Measurements from ENCODE around the gene NDUFAF2.
"Not testable (repeated sequence)": the region's sequence is repeated elsewhere in the genome, so short reads cannot be mapped to it uniquely, and the experiment has no call there.

The NDUFAF2 gene, protein sequence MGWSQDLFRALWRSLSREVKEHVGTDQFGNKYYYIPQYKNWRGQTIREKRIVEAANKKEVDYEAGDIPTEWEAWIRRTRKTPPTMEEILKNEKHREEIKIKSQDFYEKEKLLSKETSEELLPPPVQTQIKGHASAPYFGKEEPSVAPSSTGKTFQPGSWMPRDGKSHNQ

DNA sequence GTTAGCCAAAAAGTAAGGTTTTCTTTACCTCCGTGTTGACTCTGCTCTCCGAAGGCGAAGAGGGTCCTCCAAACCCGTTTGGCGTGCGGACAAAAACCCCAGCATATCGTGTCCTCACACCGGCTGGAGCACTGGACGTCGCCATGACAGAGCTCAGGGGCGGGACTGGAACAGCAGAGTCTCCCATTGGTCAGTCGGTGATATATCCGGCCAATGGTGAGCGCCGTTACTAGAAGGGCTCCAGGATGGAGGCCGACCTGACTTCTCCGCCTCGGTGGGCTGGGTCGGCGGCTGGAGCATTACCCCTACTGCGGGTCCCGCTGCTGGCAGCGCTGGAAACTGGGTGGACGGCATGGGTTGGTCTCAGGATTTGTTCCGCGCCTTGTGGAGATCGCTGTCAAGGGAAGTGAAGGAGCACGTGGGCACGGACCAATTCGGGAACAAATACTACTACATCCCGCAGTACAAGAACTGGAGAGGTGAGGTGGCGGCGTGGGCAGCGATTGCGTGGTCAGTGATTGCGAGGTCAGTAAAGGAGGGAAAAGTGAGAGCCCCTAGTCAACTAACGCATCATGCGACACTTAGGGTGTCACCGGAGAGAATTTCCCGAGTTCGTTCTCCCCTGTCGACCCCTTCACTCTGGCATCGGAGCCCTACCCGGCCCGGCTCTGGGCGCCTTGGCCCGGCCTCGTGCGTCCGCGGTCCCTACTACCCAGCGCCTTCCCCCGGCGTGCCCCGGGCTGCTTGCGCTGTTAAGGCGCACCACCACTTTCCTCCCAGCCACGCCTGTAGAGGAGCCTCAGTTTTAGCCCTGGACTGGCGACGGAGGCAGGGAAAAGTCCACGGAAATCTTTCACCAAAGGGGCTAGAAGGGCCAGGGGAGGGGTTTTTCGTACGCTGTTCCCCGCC, at the start of gene NDUFAF2, which contains the start of gene ERCC8:
Gene NDUFAF2 (plus strand): TSS at position 302 of the 909 bp plus-strand sequence. CDS start 51 bp downstream, at position 353.
Gene ERCC8 (minus strand): TSS at position 167 of the 909 bp plus-strand sequence. CDS start 62 bp downstream, at position 105.
- peak; percentile 62 to 79 for DNase-seq (ENCODE audit: low read depth in 2 of 2, low spot score in 1 of 2)

DNA sequence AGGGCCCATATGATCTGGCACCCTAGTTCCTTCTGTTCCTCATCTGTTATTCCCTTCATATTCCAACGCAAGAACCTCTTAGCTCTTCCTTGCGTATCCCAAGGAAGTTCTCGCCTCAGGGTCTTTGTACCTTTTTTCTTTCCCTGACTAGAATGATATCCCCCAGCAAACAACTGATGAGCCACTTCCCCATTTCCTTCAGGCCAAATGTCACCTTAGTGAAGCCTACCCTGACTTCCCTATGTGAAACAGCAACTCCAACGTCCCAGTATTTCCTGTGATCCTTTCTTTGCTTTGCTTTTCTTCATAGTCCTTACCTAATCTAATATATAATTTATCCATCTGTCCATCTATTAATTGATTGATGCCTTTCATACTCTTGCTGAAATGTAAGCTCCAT, 48.0 kb upstream of the NDUFAF2 start:
- no peak for DNase-seq (ENCODE audit: low read depth in 2 of 2, low spot score in 1 of 2)

DNA sequence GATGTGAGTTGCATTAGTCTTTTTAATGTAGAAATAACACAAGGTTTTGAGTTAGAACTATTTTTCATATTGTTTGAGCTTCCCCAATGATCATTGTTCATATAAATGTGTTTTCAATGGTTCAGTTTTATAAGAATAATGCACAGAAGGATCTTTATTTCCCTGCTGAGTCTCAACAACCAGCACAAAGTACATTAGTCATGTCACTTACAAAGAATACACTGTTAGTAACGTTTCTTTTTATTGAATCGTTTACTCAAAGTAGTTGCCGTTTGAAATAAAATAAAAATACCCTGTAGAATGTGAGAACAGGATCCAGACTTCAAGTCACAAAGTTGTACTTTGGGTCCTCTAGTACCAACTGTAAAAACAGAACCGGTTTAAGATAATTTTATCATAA, 41.6 kb upstream of the NDUFAF2 start:
- no peak for DNase-seq (ENCODE audit: low read depth in 2 of 2, low spot score in 1 of 2)

DNA sequence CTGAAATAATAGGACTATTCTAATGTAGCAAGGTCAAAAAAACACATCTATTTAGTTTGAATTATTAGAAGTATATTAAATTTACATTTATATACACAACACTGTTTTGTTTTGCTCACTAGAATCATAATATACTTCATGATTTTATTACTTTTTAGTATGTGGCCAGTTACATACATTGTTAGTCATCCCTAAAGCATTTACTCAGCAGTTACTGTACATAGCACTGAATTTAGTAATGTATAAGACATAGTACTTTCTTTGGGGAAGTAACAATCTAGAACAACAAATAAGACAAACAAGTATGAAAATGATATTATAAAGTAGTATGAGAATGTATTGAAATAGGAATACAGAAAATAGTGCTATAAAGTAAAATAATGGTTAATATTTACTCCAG, 28.4 kb upstream of the NDUFAF2 start:
- no peak for DNase-seq (ENCODE audit: low read depth in 2 of 2, low spot score in 1 of 2)

DNA sequence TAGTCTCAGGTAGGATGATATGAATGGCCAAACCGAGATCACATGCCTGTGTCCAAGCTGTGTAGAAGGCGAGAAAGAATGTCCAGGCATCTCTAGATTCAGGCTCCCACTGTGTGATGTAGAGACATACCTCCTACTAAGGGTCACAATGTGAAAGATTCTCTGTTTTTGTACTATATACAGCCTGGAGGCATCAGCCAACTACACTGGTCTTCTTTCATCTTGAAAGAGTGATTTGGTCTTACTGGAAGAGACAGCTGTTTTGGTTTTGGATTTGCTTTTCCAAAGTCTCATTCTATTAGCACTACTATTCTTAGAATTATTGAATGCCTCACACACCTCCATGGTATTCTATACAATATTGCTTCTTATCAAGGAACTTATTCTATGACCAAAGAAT, 26.5 kb upstream of the NDUFAF2 start:
- DNase-seq (ENCODE audit: low read depth in 2 of 2, low spot score in 1 of 2) = no peak

DNA sequence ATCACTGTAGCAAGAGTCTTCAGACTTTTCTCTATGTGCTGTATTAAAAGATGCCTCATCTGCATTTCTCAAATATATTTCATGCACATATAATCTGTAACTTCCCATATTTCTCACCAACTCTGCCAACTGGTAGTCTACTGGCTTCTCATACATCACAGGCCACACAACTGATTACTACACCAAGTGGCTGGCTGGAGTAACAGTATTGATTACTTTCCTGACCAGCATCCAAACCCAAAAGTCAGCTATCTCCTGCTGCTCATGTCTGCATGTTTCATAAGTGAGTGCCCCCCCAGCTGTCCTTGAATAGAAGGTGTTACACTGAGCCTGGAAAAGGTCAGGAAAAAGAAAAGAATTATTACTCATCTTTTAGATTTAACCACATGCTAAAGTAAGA, 17.6 kb upstream of the NDUFAF2 start:
- no peak for DNase-seq (ENCODE audit: low read depth in 2 of 2, low spot score in 1 of 2)

DNA sequence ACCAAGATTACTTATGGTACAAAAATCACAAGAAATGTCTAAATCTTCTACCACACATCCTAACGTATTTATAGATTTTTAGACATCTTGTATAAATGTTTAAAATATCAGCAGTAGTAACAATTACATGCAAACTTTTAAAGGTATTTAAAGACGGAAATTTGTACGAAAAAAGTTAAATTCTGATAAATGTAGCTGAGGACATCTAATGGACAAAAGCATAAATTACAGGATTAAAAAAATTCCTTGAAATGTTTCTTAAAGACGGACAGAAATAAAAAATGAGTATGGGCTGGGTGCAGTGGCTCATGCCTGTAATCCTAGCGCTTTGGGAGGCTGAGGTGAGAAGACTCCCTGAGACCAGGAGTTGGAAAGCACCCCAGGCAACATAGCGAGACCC, 16.0 kb upstream of the NDUFAF2 start:
- DNase-seq (ENCODE audit: low read depth in 2 of 2, low spot score in 1 of 2) = no peak

DNA sequence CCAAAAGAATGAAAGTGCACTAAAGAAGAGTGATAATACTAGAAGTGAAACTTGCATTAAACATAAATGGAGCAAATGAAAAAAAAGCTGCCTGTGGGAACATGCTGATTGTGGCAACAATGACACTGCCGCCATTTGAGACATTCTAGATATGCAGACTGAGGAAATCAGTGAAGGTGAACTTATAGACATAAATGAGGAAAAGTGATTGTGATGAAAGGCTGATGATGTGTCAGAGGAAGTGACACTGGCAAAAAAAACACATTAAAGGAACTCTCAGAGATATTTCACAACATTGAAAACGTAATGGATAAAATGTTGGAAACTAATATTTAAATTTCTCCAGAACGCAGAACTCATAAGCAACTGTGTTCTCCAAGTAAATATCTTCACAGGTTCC, 1.4 kb upstream of the NDUFAF2 start:
- DNase-seq (ENCODE audit: low read depth in 2 of 2, low spot score in 1 of 2) = no peak

DNA sequence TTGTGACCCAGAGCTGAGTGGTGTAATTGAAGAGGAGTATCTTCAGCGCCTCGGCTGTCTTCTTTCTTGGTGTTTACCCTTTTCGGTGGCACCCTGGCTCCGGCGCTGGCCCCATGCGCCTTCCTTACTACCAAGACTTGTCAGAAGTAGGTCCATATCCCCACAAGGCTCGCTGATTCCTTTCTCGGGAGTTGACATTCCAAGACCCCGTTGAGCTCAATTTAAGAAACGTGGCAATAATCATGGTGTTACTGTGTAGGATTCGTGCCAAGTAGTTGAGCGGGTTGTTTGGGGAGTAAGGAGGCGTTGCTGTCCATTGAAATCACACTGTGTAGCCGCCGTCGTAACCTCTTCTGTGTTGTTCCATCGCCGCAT, 795 bp downstream of the NDUFAF2 start:
- DNase-seq (ENCODE audit: low read depth in 2 of 2, low spot score in 1 of 2) = peak in 1 of 2 donors; percentile 1

DNA sequence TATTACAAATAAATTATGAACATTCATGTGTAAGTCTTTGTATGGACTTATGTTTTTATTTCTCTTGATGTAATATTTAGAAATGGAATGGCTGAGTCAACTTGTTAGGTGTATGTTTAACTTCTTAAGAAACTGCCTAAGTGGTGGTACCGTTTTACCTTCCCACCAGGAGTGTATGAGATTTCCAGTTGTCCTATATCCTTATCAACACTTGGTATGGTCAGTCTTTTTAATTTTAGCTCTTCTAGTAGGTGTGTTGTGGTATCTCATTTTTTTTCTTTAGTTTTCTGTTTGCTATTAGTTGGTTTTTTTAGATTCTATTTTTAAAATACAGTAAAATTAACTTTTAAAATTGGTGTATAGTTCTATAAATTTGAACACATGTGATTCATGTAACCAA, 3.7 kb downstream of the NDUFAF2 start:
- DNase-seq (ENCODE audit: low read depth in 2 of 2, low spot score in 1 of 2) = no peak

DNA sequence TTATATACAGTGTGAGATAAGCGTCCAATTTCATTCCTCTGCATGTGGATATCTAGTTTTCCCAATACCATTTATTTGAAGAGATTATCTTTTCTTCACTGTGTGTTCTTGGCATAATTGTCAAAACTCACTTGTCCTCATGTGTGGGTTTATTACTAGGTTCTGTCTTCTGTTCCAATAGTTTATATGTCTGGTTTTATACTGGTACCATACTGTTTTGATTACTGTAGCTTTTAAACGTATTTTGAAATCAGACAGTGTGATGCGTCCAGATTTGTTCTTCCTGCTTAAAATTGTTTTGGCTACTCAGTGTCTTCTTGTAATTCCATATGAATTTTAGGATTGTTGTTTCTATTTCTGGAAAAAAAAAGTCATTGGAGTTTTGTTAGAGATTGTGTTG, 10.2 kb downstream of the NDUFAF2 start:
- DNase-seq (ENCODE audit: low read depth in 2 of 2, low spot score in 1 of 2) = no peak

DNA sequence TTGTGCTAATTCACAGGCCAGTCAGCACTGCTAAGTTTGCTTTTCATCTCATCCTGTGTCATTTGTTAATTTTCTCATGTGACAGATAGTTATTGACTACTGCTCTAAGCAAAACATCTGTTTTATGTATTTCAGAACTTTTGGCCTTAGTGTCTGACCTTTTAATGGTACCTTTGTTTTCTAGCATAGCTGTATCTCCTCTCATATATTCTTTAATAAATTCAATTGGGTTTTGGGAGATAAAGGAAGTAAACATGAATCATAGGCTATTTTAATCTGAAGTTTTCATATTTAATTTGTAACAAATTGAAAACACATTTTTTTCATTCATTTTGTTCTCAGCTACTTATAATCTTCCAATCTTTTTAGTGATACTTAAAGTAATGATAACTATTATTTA, 13.1 kb downstream of the NDUFAF2 start:
- DNase-seq (ENCODE audit: low read depth in 2 of 2, low spot score in 1 of 2) = no peak

DNA sequence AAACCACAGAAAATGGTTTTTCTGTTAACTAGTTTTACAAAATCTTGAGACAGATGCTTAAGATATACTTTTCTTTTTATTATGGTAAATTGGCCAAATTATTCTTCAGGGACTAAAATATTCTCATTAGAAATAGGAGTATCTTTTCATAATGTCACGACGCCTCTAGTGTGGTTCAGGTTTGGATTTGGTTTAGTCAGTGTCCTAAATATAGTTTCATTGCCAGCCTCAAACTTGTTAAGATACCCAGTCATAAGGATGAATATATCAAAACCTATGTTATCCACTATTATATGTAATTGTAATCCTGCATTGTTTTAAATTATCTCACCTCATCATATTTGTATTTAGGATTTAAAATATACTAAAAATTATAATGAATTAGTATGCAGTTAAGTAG, 13.7 kb downstream of the NDUFAF2 start:
- DNase-seq (ENCODE audit: low read depth in 2 of 2, low spot score in 1 of 2) = no peak

DNA sequence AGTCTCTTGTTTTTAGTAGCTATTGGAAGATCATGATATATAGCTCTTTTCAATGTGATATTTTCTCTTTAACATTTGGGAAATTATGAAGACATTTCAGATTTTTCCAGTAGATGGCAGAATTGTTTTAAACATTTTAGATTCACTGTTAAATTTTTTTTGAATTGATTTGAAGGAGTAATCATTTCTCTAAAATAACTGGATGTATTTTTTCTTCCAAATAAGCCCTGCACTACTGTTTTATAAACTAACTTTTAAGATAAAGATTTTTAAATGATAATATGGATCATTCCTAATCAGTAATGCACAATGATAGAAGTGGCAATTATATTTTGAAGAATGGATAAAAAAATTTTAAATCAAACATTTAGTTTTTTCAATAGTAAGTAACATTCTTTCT, 14.2 kb downstream of the NDUFAF2 start:
- no peak for DNase-seq (ENCODE audit: low read depth in 2 of 2, low spot score in 1 of 2)

DNA sequence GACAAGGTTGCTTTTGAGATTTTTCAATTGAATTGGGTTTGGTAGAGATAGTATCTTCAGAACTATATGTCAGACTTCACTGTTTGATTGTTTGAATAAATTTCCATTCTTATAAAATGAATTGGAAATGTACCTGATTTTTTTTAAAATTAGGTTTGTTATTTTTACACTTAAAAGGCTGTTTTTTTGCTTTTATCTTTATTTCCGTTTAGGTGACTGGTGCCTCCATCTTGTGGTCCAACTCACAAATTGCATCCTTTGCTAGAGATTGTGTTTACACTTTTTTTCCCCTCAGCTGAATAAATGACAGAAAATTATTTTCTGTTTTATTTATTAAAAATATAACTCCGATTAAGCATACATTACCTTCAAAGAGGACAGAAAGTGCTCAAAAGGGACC, 15.6 kb downstream of the NDUFAF2 start:
- DNase-seq (ENCODE audit: low read depth in 2 of 2, low spot score in 1 of 2) = no peak

DNA sequence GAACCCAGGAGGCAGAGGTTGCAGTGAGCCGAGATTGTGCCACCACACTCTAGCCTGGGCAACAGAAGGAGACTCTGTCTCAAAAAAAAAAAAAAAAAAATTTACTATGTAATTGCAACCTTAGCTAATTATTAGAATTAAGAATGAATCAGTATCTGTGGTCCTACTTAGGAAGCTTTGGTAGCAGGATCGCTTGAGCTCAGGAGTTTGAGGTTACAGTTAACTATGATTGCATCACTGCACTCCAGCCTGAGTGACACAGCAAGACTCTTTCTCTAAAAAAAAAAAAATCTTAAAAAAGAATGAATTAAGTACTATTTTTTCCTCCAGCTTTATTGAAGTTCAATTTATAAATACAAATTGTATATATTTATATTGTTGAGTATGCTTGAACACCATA, 16.7 kb downstream of the NDUFAF2 start:
- DNase-seq (ENCODE audit: low read depth in 2 of 2, low spot score in 1 of 2) = no peak

DNA sequence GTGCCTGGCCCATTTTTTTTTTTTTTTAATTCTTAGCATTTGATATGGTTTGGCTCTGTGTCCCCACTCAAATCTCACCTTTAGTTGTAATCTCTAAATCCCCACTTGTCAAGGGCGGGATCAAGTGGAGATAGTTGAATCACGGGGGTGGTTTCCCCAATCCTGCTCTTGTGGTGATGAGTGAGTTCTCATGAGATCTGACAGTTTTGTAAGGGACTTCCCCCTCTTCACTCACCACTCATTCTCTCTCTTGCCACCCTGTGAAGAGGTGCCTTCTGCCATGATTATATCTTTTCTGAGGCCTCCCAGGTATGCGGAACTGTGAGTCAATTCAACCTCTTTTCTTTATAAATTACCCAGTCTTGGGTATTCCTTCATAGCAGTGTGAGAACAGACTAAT, 27.2 kb downstream of the NDUFAF2 start:
- no peak for DNase-seq (ENCODE audit: low read depth in 2 of 2, low spot score in 1 of 2)

DNA sequence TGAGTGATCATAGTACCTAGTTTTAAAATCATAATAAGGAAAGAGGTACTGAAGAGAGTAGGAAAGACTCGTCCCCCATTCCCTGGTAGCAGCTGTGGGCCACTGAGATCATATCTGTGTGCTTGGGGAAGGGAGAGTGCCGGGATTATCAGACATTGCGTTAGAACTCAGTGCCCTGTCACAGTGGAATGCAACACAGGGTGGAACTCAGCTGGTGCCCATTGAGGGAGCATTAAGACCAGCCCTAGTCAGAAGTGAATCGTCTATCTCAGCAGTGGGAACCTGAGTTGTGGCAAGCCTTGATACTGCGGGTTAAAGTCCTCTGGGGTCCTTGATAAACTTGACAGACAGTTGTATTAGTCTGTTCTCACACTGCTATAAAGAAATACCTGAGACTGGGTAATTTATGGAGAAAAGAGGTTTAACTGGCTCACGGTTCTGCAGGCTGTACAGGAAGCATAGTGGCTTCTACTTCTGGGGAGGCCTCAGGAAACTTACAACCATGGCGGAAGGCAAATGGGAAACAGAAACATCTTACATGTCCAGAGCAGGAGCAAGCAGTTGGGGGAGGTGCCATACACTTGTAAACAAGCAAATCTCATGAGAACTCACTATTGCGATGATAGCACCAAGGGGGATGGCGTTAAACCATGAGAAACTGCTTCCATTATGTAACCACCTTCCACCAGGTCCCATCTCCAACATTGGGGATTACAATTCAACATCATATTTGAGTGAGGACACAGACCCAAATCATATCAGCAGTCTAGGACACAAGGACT, 33.1 kb downstream of the NDUFAF2 start:
- no peak for DNase-seq (ENCODE audit: low read depth in 2 of 2, low spot score in 1 of 2)

DNA sequence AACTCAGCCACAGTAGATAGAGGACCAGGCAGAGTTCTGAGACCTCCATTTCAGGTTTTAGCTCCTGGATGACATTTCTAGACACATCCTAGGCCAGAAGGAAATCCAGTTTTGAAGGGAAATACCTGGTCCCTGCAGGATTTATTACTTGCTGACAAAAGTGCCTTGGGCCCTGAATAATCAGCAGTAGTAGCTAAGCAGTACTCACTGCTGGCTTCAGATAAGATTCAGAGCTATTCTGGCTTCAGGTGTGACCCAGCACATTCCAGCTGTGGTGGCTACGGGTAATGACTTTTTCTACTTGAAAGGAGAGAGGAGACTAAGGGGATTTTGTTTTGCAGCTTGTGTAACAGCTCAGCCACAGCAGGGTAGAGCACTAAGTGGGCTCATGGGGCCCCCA, 34.0 kb downstream of the NDUFAF2 start:
- DNase-seq (ENCODE audit: low read depth in 2 of 2, low spot score in 1 of 2) = no peak

DNA sequence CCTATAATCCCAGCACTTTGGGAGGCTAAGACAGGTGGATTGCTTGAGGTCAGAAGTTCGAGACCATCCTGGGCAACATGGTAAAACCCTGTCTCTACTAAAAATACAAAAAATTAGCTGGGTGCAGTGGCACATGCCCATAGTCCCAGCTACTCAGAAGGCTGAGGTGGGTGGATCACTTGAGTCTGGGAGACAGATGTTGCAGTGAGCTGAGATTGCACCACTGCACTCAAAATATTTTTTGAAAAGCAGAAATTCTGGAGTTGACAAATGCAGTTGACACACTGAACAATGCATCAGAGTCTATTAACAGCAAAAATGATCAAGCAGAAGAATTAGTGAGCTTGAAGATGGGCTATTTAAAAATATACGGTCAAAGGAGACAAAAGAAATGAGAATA, 35.5 kb downstream of the NDUFAF2 start:
- DNase-seq (ENCODE audit: low read depth in 2 of 2, low spot score in 1 of 2) = no peak

DNA sequence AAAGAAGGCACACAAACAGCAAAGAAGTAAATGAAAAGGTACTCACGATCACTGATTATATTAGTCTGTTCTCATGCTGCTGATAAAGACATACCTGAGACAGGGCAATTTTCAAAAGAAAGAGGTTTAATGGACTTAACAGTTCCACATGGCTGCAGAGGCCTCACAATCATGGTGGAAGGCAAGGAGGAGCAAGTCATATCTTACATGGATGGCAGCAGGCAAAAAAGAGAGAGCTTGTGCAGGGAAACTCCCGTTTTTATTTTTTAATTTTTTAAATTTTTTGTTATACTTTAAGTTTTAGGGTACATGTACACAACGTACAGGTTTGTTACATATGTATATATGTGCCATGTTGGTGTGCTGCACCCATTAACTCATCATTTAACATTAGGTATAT, 37.1 kb downstream of the NDUFAF2 start:
- not testable (repeated sequence) for DNase-seq (ENCODE audit: low read depth in 2 of 2, low spot score in 1 of 2)

DNA sequence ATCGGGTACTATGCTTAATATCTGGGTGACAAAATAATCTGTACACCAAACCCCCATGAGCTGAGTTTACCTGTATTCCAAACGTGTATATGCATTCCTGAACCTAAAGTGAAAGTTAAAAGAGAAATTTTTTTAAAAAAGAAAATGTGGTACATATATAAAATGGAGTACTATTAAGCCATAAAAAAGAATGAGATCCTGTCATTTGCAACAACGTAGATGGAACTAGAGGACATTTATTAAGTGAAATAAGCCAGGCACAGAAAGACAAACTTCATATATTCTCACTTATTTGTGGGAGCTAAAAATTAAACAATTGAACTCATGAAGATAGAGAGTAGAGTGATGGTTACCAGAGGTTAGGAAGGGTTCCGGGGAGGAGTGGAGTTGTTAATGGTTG, 44.8 kb downstream of the NDUFAF2 start:
- DNase-seq (ENCODE audit: low read depth in 2 of 2, low spot score in 1 of 2) = no peak

Measured in stimulated activated CD8-positive, alpha-beta memory T cell treated with anti-CD3 and anti-CD28 coated beads, Interleukin-4, amount 100 ng/mL, for 1 hour (primary cell).